GM18867 (cell line): ENCODE measurements around the gene ZNF644.

ENCODE experiments used
- ATAC-seq: cut with Tn5 transposase; IDR thresholded peaks from one replicate; pipeline ENCODE4 v1.9.1; 2021; ENCODE audit warnings: mild to moderate bottlenecking, moderate library complexity; ENCODE audit not compliant: unreplicated experiment

The ZNF644 gene

GRCh38 chr1:90990779-90991178, 31.1 kb downstream of the ZNF644 start:
- no peak for ATAC-seq

GRCh38 chr1:90989990-90990389, 31.8 kb downstream of the ZNF644 start:
- ATAC-seq = no peak

- ATAC-seq = no peak
These were observed 32.5 kb downstream of the ZNF644 start for GRCh38 chr1:90989302-90989701.

DNA sequence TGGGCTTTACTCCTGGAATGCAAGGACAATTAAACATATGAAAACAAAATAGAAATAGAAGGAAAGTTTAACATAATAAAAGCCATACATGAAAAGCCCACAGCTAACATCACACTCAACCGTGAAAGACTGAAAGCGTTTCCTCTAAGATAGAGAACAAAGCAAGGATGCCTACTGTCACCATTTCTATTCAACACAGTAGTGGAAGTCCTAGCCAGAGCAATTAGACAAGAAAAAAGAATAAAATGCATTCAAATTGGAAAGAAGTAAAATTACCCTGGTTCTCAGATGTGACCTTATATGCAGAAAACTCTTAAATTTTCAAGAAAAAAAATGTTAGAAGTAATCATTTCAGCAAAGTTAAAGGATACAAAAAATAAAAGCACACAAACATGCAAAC, 34.0 kb downstream of the ZNF644 start:
- ATAC-seq = no peak

DNA sequence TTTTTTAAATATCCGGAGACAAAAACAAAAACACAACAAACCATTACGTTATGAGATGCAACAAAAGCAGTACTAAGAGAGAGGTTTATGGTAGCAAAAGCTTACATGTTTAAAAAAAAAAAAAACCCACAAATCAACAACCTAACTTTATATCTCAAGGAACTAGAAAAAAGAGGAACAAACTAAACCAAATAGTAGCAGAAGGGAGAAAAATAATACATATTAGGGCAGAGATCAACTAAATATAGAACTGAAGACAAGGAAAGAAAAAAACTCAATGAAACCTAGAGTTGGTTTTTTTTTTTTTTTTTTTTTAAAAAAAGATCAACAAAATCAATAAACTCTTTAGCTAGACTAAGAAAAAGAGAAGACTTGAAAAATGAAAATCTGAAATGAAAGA, 34.9 kb downstream of the ZNF644 start:
- no peak for ATAC-seq

- ATAC-seq = no peak
These were observed 44.3 kb downstream of the ZNF644 start for GRCh38 chr1:90977522-90977921.

DNA sequence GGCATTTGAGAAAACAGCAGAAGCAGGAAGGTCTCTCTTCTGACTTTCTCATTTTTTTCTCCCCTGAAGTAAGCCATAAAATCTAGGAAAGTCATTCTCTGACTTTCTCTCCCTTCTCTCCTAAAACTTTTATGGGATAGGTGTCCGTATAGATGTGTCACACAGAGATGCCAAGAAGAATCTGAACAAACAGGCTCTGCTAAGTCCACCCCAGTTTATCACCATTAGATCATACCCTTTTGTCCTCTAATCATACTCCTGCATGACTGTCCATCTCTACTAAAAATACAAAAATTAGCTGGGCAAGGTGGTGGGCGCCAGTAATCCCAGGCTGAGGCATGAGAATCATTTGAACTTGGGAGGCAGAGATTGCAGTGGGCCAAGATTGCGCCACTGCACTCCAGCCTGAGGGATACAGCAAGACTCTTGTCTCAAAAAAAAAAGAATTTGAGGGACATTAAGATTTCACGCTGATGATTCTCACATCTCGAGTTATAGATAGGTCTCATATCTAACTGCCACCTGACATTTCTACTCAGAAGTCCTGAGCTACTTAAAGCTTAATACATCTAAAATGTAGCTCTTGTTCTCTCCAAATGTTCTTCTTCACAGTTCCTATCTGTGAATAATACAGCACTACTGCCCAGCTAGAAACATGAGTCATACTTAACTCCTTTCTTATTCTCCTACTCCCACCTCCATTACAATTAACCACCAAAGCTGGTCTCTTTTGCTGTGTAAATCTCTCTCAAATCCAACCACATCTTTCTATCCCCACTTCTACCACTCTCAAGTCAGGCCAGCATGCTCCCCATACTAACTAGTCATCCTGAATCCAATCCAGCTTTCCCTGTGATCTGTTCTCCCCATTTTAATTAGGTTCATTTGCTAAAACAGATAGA, 47.7 kb downstream of the ZNF644 start:
- no peak for ATAC-seq

DNA sequence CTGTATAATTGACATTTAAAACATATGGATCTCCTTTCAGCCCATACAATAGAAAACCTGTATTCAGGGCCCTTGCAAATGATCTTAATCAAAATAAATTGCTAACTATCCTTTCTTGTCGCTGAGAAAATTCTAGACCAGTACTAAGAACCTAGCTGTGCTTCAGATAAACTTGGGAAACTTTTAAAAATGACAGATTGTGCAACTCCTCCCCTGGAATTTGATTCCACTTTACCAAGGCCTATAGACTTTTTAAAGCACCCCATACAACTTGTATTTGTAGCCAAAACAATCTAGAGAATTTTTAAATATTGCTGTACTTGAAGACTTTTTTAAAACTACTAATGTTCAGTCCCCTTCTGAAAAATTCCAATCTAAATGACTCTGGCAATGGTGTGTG, 51.6 kb downstream of the ZNF644 start:
- no peak for ATAC-seq

GRCh38 chr1:90969241-90969640, 52.6 kb downstream of the ZNF644 start:
- ATAC-seq = no peak

DNA sequence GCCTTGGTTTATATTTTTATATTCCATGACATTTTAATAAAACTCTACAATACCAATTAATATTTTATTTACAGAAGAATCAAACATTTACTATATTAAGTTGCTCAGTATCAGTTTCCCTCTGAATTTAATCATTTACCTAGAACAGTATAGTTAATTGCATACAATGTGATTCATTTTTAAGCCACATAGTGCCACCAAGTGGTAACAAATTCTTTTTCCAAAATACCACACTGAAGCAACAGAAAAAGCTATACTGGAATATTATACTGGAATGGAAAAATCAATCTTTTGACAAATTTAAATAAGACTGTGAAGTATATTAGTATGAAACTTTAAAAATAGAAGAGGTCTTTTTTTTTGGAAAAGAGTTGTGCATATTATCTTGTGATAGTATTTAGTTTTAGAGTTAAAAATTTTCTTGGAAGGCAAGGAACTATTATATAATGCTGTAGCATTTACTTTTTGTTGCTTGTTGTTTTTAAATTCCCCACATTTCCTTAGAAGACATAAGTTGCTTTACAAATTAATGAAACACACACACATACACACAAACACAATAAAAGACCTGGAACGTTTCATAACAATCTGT, 57.3 kb downstream of the ZNF644 start:
- ATAC-seq = no peak

DNA sequence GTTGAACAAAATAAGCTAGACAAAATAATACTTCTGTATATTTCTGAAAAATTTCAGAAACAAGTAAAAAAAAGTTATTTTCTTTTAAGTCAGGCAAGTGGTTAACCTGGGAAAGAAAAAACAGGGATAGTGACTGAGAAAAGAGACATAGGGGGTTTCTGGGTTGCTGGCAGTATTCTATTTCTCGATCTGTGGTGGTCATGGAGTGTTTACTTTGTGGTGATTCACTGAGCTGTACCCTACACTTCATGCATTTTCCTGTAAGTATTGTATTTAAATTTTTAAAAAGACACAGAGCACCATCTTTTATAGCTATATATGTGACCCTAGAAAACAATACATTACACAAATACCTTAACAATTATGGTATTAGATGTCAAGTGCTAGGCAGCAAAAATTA, 58.2 kb downstream of the ZNF644 start:
- no peak for ATAC-seq

DNA sequence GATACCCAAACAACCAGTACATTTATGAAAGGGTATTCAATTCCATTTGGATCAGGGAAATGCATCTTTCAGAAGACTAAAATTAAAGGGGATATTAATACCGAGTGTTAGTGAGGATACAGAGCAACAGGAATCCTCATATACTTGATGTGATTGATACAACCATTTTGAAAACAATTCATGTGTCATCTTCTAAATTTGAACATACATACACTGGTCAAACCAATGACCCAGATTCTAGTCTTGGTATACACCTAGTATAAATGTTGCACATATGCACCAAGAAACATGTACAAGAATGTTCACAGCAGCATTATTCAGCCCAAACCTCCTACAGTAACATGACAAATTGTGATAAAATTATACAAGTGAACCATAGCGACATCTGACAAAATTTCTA, 58.6 kb downstream of the ZNF644 start:
- no peak for ATAC-seq

- no peak for ATAC-seq
These were observed 62.3 kb downstream of the ZNF644 start for GRCh38 chr1:90959352-90960206.

GRCh38 chr1:90957497-90957896, 64.3 kb downstream of the ZNF644 start:
- no peak for ATAC-seq

DNA sequence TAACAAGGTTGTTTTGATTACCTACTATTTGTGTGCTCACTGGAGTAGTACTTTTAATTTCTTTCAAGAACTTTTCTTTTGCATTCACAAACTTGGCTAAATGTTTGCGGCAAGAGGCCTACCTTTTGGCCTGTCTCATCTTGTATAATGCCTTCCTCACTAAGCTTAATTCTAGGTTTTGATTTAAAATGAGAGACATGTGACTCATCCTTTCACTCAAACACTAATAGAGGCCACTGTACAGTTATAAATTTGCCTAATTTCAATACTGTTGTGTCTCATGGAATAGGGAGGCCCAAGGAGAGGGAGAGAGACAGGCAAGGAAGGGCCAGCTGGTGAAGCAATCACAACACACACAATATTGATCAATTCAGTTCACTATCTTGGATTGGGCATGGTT, 66.1 kb downstream of the ZNF644 start:
- no peak for ATAC-seq

DNA sequence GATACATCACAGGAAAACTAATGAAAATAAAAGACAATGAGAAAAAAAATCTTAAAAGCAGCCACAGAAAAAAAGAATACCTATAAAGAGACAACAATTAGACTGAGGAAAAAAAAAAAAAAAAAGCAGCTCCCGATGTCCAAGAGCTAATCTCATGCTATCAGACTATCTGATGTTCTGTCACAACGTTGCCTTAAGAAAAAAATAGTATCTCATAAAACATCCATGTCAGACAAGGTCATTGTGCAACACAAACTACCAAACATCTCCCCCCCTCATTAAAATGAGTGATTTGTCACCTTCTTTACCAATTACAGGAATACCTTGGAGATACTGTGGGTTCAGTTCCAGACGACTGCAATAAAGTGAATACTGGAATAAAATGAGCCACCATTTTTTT, 68.9 kb downstream of the ZNF644 start:
- no peak for ATAC-seq

DNA sequence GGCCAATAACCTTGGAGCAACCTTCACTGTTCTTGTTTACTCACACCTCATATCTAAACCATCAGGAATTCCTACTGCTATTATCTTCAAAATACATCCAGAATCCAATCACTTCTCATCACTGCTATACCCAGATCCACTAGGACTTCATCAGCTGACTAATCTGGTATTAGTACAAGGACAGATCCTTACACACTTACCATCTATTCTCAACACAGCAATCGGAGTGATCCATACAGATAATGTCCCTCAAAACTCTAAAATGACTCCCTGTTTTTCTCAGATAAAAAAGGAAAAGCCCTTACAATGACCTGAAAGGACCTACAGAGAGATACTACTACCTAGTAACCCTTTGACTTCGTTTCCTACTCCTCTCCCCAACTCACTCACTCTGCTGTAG, 70.8 kb downstream of the ZNF644 start:
- no peak for ATAC-seq

DNA sequence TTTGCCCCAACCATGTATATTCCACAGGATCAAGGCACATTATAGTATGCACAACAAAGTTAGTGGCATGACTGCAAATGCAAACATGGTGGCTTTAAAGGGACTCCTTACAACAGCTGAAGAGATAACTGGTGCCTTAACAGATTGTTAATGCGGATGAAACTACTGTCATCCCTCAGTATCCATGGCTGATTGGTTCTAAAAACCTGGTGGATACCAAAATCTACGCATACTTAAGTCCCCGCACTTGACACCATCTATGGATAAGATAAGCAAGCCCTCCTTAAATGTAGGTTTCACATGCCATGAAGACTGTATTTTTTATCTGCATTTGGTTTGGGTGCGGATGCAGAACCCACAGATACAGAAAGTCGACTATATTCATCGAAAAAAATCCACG, 73.5 kb downstream of the ZNF644 start:
- no peak for ATAC-seq

DNA sequence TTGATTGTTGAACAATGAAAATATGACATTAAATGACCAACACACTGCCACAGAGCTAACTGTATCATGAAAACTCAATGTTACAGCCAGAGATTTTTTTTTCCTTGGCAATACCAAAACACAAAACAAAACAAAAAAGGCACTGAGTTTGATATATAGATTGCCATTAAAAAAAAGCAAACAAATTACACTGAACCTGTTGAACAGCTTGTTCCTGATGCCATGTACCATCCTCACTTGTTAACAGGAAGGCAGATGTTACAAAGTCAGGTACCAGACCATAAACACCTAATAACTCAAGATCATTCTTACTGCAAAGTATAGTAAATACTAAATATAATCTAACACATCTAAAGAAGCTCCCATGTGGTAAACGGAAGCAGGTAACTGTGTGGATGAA, 75.2 kb downstream of the ZNF644 start:
- ATAC-seq = no peak

- ATAC-seq = no peak
These were observed 76.5 kb downstream of the ZNF644 start for GRCh38 chr1:90945287-90945686.

DNA sequence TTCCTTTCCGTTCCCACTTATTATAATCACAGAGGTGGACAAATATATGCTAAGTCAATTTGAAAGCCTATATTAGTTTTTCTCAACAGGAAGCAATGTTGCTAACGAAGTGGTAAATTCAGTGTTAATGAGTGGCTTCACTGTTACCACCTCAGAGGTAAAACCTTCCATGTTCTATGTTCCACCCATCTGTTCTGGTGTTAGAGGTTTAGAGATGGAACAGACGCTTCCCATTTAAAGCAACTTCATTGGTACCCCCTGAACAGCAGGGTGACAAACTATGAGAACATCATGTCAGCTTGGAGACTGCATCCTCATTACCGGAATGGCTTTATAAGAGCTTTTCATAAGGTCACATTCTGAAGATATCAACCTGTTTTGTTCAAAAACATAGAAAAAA, 77.9 kb downstream of the ZNF644 start:
- no peak for ATAC-seq

DNA sequence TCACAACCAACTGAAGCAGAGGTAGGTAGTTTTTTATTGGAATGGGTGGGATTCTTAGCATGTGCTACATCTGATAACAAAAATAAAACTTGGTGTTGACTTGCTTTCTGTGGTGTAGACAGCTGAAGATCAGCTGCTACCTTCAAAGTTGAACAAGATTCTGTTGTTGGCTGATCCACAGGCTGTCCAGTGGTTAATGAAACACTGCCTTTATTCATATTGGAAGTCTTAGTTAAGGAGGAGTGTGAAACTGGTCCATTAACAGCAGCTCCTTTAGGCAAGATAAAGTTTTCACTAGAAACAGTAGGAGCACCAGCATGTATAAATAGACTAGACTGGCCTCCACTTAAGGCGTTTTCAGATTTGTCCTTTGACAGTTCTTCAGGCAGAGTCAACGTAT, 81.1 kb downstream of the ZNF644 start:
- no peak for ATAC-seq
